WTC11 (cell line): Measurements from ENCODE around the gene MIEF1.

Experiments used
- CBFB ChIP-seq: sonication (generic); formaldehyde crosslinking; IDR thresholded peaks from 2 replicates; pipeline ENCODE4 v1.8.1; 2022; ENCODE audit warnings: mild to moderate bottlenecking, low read depth, missing genetic modification reagents
- CREM ChIP-seq: sonication (generic); formaldehyde crosslinking; IDR thresholded peaks from 2 replicates; pipeline ENCODE4 v1.8.1; 2022; ENCODE audit warnings: mild to moderate bottlenecking, missing genetic modification reagents, moderate library complexity
- CTCF ChIP-seq: fragments of 200-600 bp; IDR thresholded peaks from 2 replicates; pipeline ENCODE4 v1.8.0; 2022; ENCODE audit warnings: antibody characterized with exemption
- HMGA2 ChIP-seq: fragments of 250-450 bp; sonication (Bioruptor Pico); IDR thresholded peaks from 2 replicates; pipeline ENCODE4 v1.4.0; 2021; ENCODE audit warnings: mild to moderate bottlenecking, moderate library complexity
- NFYB ChIP-seq: sonication (generic); formaldehyde crosslinking; conservative IDR thresholded peaks from 2 replicates; pipeline ENCODE4 v1.8.0; 2022; ENCODE audit warnings: low read depth, missing genetic modification reagents
- NR2C2 ChIP-seq: sonication (generic); formaldehyde crosslinking; IDR thresholded peaks from 2 replicates; pipeline ENCODE4 v1.8.0; 2022; ENCODE audit warnings: mild to moderate bottlenecking, missing genetic modification reagents
- SP1 ChIP-seq: sonication (generic); formaldehyde crosslinking; conservative IDR thresholded peaks from 2 replicates; pipeline ENCODE4 v1.8.1; 2022; ENCODE audit warnings: missing genetic modification reagents
- ZNF219 ChIP-seq: sonication (generic); formaldehyde crosslinking; IDR thresholded peaks from 2 replicates; pipeline ENCODE4 v1.8.0; 2023; ENCODE audit warnings: missing genetic modification reagents, mild to moderate bottlenecking, borderline replicate concordance
- ZNF532 ChIP-seq: fragments of 250-450 bp; sonication (Bioruptor Pico); IDR thresholded peaks from 2 replicates; pipeline ENCODE4 v1.9.0; 2021; ENCODE audit warnings: mild to moderate bottlenecking, borderline replicate concordance
- TF ChIP-seq, protein P1 (sequence below): sonication (generic); formaldehyde crosslinking; IDR thresholded peaks from 2 replicates; pipeline ENCODE4 v1.8.0; 2022; ENCODE audit warnings: missing genetic modification reagents
- TF ChIP-seq, protein P2 (sequence below): sonication (generic); formaldehyde crosslinking; IDR thresholded peaks from 2 replicates; pipeline ENCODE4 v1.8.1; 2023; ENCODE audit warnings: mild to moderate bottlenecking, missing genetic modification reagents, moderate library complexity
- TF ChIP-seq, protein P3 (sequence below): sonication (generic); formaldehyde crosslinking; IDR thresholded peaks from 2 replicates; pipeline ENCODE4 v1.8.1; 2022; ENCODE audit warnings: mild to moderate bottlenecking, moderate library complexity, missing genetic modification reagents

GRCh38 chr22:39562839-39563489 is 60.9 kb downstream of the MIEF1 start:
- TF ChIP-seq, protein P1, sequence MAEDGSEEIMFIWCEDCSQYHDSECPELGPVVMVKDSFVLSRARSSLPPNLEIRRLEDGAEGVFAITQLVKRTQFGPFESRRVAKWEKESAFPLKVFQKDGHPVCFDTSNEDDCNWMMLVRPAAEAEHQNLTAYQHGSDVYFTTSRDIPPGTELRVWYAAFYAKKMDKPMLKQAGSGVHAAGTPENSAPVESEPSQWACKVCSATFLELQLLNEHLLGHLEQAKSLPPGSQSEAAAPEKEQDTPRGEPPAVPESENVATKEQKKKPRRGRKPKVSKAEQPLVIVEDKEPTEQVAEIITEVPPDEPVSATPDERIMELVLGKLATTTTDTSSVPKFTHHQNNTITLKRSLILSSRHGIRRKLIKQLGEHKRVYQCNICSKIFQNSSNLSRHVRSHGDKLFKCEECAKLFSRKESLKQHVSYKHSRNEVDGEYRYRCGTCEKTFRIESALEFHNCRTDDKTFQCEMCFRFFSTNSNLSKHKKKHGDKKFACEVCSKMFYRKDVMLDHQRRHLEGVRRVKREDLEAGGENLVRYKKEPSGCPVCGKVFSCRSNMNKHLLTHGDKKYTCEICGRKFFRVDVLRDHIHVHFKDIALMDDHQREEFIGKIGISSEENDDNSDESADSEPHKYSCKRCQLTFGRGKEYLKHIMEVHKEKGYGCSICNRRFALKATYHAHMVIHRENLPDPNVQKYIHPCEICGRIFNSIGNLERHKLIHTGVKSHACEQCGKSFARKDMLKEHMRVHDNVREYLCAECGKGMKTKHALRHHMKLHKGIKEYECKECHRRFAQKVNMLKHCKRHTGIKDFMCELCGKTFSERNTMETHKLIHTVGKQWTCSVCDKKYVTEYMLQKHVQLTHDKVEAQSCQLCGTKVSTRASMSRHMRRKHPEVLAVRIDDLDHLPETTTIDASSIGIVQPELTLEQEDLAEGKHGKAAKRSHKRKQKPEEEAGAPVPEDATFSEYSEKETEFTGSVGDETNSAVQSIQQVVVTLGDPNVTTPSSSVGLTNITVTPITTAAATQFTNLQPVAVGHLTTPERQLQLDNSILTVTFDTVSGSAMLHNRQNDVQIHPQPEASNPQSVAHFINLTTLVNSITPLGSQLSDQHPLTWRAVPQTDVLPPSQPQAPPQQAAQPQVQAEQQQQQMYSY (CRISPR knock-in tag) = no peak
- TF ChIP-seq, protein P2, sequence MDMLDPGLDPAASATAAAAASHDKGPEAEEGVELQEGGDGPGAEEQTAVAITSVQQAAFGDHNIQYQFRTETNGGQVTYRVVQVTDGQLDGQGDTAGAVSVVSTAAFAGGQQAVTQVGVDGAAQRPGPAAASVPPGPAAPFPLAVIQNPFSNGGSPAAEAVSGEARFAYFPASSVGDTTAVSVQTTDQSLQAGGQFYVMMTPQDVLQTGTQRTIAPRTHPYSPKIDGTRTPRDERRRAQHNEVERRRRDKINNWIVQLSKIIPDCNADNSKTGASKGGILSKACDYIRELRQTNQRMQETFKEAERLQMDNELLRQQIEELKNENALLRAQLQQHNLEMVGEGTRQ (CRISPR knock-in tag) = no peak
- TF ChIP-seq CTCF (no peak), SP1 (CRISPR knock-in tag) (no peak), CBFB (CRISPR knock-in tag) (no peak), CREM (CRISPR knock-in tag) (no peak), NR2C2 (no peak), NFYB (no peak), ZNF532 (CRISPR knock-in tag) (no peak), HMGA2 (no peak), ZNF219 (CRISPR knock-in tag) (no peak)
- TF ChIP-seq, protein P3, sequence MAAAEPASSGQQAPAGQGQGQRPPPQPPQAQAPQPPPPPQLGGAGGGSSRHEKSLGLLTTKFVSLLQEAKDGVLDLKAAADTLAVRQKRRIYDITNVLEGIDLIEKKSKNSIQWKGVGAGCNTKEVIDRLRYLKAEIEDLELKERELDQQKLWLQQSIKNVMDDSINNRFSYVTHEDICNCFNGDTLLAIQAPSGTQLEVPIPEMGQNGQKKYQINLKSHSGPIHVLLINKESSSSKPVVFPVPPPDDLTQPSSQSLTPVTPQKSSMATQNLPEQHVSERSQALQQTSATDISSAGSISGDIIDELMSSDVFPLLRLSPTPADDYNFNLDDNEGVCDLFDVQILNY (CRISPR knock-in tag) = no peak
